Left ventricle myocardium inferior (tissue), 1 donor: ENCODE data around the gene PDX1. TPM values are rescaled to one million over a fixed set of nuclear protein-coding genes. Genes with fewer than 3 reads are reported as not detected.

Experiments
- DNase-seq: peaks from one replicate; pipeline ENCODE4 v3.0.0-alpha.2; 2020
- H3K27ac ChIP-seq: fragments of 200-600 bp; replicated peaks from 2 replicates; pipeline ENCODE4 v1.8.0; 2021
- H3K27me3 ChIP-seq: fragments of 200-600 bp; 2 replicates; pipeline ENCODE4 v1.8.0; 2021; ENCODE audit warnings: low read depth
- H3K36me3 ChIP-seq: fragments of 200-600 bp; 2 replicates; pipeline ENCODE4 v1.8.0; 2021
- H3K4me1 ChIP-seq: fragments of 200-600 bp; 2 replicates; pipeline ENCODE4 v1.8.0; 2021
- H3K4me3 ChIP-seq: fragments of 200-600 bp; 2 replicates; pipeline ENCODE4 v1.8.0; 2021; ENCODE audit warnings: mild to moderate bottlenecking, moderate library complexity
- H3K9me3 ChIP-seq: fragments of 200-600 bp; replicated peaks from 2 replicates; pipeline ENCODE4 v1.8.0; 2021
- intact Hi-C: fragments of 100-400 bp; cut with micrococcal nuclease; formaldehyde crosslinking; loops from one replicate; pipeline ENCODE4 v1.11.0; 2022
- total RNA-seq: library from RNA; stranded (reverse); fragmentation: NEBNext Ultra II Directional; extraction: Animal tissue kit (Norgen Biotek cat#: 25700); gene quantifications from one replicate; pipeline ENCODE4 v1.2.1, GENCODE V29; 2021
- TF ChIP-seq, protein P1 (sequence below): fragments of 200-600 bp; IDR thresholded peaks from 2 replicates; pipeline ENCODE4 v1.8.0; 2021; ENCODE audit warnings: antibody characterized with exemption, mild to moderate bottlenecking, borderline replicate concordance
- donor health status: DM: no; HTN: yes; CAD: no; lungs with severe emphysema.

PDX1 gene
- total RNA-seq, 1 donor from 2014 or later: not detected

DNA sequence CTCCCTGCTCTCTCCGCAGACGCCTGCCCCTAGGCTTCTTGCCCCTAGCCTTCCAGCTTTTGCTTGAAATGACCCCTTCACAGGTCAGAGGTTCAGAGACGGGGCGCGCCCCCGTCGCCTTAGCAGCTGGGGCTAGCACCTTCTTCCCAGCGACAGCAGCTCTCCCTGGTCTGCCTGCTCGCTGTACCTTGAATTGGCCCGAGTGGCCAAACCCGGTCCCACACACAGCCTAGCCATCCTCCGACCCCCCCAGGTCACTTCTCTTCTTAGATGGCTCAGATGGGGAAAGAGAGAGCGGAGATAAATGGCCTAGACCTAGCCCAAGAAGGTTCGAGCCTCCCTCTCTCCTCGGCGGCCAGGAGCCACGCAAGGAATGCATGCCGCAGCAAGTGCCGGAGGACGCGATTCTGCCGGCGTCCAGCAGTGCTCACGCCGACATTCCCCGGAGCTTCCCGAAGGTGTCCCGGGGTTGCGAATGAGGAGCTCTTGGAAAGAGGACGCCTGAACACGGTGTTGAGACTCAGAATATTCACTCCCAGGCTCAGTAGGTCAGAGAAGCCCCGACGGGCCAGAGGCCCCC is 48.0 kb downstream of the PDX1 start:
- Histone ChIP-seq H3K4me1 (peaks cover 31% of the 10 kb centered on the region), H3K27me3 (peaks cover 100% of the 10 kb centered on the region), H3K9me3 (no peaks in the 10 kb centered on the region), H3K4me3 (peak overlapping the region; percentile 27), H3K27ac (no peak overlapping the region), H3K36me3 (no peaks in the 10 kb centered on the region)
- TF ChIP-seq, protein P1, sequence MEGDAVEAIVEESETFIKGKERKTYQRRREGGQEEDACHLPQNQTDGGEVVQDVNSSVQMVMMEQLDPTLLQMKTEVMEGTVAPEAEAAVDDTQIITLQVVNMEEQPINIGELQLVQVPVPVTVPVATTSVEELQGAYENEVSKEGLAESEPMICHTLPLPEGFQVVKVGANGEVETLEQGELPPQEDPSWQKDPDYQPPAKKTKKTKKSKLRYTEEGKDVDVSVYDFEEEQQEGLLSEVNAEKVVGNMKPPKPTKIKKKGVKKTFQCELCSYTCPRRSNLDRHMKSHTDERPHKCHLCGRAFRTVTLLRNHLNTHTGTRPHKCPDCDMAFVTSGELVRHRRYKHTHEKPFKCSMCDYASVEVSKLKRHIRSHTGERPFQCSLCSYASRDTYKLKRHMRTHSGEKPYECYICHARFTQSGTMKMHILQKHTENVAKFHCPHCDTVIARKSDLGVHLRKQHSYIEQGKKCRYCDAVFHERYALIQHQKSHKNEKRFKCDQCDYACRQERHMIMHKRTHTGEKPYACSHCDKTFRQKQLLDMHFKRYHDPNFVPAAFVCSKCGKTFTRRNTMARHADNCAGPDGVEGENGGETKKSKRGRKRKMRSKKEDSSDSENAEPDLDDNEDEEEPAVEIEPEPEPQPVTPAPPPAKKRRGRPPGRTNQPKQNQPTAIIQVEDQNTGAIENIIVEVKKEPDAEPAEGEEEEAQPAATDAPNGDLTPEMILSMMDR: no peak
- intact Hi-C loops: no loop called here
- no peak for DNase-seq

DNA sequence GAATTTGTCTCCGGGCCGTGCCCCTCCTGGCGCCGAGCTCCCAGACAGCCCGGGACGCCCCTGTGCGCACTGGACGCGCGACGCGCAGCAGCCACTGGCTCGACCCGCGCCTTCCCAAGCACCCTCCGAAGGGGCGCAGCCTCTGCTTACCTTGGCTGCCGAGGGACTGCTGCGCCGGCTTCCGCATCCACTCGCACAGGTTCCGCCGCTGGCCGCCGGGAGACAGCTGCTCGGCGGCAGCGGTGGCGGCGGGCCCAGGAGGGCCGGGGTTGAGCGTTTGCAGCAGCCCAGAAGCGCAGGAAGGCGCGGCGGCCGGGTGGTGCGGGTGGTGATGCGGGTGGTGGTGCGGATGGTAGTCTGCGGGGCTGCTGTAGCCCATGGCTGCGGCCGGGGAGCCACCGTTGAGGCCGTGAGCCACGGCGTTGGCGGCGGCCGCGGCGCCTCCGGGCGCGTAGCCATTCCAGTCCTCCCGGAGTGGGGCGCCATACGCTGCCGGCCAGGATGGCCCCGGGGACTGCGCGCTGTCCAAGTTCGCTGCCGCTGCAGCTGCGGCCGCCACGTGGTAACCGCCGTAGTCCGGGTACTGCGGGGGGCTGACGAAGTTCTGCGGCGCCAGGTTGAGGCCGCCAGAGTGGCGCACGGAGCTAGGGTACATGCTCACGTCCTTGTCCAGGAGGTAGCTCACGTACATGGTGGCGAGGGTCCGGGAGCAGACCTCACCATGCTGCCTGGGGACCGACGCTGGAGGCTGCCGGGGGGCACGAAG is 48.7 kb downstream of the PDX1 start:
- no peak overlapping the region for H3K27ac ChIP-seq
- TF ChIP-seq, protein P1: no peak

DNA sequence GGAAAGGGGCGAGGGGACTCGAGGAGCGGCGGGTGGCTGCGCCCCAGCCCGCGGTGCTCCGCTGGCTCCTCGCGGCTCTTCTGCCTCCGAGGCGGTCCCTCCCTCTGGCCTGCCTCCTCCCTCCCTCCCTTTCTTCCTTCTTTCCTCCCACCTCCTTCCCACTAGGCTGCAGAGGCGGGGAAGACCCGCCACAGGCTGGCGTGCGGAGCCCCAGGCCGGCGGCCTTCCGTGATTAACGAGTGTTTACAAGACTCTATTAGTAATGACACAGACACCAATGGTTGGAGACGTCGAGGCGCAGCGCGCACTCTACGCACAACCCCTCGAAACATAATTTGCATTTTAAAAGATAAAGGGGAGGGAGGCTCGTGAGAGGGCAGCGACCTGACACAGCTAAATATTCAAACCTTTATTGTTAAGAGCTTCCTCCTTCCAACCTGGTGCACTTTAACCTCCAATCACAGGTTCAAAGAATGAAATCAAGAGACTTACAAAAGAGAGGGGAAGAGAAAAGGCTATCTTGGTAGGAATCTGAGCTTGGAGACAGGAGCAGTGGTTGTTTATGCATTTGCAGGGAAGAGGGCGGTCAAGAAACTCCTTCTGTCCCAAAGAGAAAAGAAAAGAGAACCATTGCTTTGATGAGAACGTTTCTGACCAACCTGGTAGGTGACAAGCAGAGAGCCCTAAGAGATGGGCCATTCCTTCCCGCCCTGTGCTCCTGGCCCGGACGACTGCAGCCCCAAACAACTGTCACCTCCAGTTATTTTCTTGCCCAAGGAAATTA is 49.5 kb downstream of the PDX1 start, which contains the start of gene CDX2:
TSS of gene CDX2 (minus strand) at position 234 of the 784 bp plus-strand sequence. CDS start 309 bp downstream, outside the sequence.
- Histone ChIP-seq H3K4me3 (peak within 1 kb of the TSS; percentile 27), H3K4me1 (peaks cover 31% of the 10 kb centered on the region), H3K27ac (no peak within 1 kb of the TSS), H3K36me3 (no peaks in the 10 kb centered on the region), H3K27me3 (peaks cover 100% of the 10 kb centered on the region), H3K9me3 (no peaks in the 10 kb centered on the region)
- intact Hi-C loops: no loop called here
- TF ChIP-seq, protein P1: no peak
- DNase-seq: no peak

More for the DNA sequence above, 48.7 kb downstream of the PDX1 start:
- peaks cover 31% of the 10 kb centered on the region for H3K4me1 ChIP-seq
- H3K36me3 ChIP-seq: no peaks in the 10 kb centered on the region
- H3K9me3 ChIP-seq: no peaks in the 10 kb centered on the region
- DNase-seq: no peak
- peaks cover 100% of the 10 kb centered on the region for H3K27me3 ChIP-seq
- intact Hi-C loops: no loop called here
- H3K4me3 ChIP-seq: peak overlapping the region; percentile 27

DNA sequence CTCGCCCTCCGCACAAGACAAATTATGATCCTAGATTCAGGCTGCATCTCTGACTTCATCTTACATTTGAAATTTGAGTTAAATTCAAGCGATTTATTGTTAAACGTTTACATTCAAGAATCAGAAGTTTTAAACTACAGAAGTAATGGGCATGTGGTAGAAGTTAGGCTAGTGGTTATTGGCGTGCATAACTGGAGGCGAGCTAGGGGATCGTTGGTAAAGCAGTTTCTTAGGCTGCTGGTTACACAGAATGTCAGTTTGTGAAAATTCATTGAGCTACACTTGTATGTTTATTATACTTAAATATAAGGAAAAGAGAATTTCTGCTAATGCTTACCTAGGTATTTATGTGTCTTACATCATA is 50.0 kb downstream of the PDX1 start:
- TF ChIP-seq, protein P1: no peak
- no peak overlapping the region for H3K4me3 ChIP-seq
- H3K27ac ChIP-seq: no peak overlapping the region
- H3K27me3 ChIP-seq: peaks cover 100% of the 10 kb centered on the region
- H3K36me3 ChIP-seq: no peaks in the 10 kb centered on the region
- H3K9me3 ChIP-seq: no peaks in the 10 kb centered on the region
- DNase-seq: no peak
- intact Hi-C loops: no loop called here
- peaks cover 31% of the 10 kb centered on the region for H3K4me1 ChIP-seq

DNA sequence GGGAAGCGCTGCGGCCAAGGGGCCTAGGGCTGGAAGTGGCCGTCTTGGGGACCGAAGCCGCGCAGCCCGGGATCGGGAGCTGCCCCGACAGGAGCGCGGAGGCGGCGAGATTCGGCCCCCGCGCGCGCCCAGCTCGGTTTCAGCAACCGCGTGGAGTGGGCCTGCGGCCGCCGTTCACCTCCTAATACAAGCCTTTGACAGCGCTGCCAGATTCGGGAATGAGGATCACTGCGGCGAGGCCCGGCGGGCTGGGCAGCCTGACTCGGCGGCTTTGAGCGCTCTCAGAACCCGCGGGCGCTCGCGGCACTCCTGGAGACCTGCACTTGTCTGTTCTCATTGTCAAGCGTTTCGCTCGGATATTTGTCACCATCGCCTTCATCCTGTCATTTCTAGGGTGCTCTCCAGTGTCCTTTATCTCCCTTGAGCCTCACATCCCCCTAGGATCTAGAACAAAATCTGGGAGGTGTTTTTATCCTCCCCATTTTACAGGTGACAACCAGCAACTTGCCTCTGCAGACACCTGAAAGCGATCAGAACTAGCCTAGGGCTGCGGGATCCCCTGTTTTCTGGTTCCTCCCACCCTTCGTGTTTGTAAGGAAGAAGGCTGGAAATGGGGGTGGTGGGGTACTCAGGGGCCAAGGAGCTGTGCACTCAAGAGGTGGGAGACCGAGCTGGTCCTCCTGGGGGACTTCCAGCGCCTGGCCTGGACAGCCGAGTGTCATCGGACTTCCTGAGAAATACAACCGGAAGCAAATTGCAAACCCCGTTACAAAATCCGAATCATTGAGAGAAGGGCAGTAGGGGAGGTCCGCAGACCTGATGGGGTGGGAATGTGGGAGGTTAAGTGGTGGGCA is 50.8 kb downstream of the PDX1 start:
- TF ChIP-seq, protein P1: no peak
- peaks cover 32% of the 10 kb centered on the region for H3K4me1 ChIP-seq
- intact Hi-C loops: no loop called here
- peaks cover 100% of the 10 kb centered on the region for H3K27me3 ChIP-seq
- H3K4me3 ChIP-seq: no peak overlapping the region
- no peak for DNase-seq
- H3K36me3 ChIP-seq: no peaks in the 10 kb centered on the region
- no peaks in the 10 kb centered on the region for H3K9me3 ChIP-seq
- no peak overlapping the region for H3K27ac ChIP-seq
